Measurements from ENCODE around the gene MAPRE3. TPM values are rescaled to one million over a fixed set of nuclear protein-coding genes. Genes with fewer than 3 reads are reported as not detected.

Gene MAPRE3
- total RNA-seq, 1 donor: 5.3 TPM

GRCh38 chr2:27009083-27009482, 38.6 kb downstream of the MAPRE3 start:
- H3K4me3 ChIP-seq (ENCODE audit: low read depth, low read length): no peak overlapping the region
- DNase-seq (ENCODE audit: low read depth): peak; percentile 28
- no peak for TF ChIP-seq CTCF (IDR thresholded peaks at IDR 0.05; ENCODE audit: insufficient read depth, low read length)

DNA sequence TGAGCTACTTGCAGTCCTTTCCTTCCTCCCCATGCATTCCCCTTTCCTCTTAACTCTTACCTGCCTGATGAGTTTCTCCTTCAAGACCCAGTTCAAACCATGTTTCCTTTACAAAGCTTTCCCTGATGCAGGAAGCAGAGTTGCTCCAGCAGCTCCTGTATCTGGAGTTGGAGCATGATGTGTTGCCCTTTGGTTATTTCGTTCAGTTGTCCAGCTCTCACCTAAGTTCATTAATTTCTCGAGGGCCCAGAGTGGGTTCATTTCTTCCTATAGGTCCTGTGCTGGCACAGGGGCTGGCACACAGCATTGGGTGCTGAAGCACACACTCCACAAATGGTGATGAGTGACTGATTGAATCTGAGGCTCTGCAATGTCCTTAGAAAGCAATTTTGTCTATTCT, 39.3 kb downstream of the MAPRE3 start:
- no peak for TF ChIP-seq CTCF (IDR thresholded peaks at IDR 0.05; ENCODE audit: insufficient read depth, low read length)

DNA sequence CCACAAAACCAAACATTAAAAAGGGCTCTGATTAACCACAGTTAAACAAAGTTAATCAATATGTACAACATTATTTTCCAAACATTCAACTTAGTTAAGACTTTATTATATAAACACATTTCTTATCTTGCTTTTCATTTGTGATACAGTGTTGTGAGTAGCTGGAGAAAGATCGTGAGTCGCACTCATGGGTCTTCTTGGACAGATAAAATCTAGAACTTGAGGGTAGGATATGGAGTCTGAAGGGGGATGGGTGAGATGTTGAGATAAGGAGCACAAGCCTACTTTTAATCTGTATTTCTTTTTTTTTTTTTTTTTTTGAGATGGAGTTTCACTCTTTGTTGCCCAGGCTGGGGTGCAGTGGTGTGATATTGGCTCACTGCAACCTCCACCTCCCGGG, 39.7 kb downstream of the MAPRE3 start:
- no peak for TF ChIP-seq CTCF (IDR thresholded peaks at IDR 0.05; ENCODE audit: insufficient read depth, low read length)
- no peak overlapping the region for H3K4me3 ChIP-seq (ENCODE audit: low read depth, low read length)
- DNase-seq (ENCODE audit: low read depth): peak; percentile 65

More for the DNA sequence above, 39.3 kb downstream of the MAPRE3 start:
- no peak for DNase-seq (ENCODE audit: low read depth)
- no peak overlapping the region for H3K4me3 ChIP-seq (ENCODE audit: low read depth, low read length)

DNA sequence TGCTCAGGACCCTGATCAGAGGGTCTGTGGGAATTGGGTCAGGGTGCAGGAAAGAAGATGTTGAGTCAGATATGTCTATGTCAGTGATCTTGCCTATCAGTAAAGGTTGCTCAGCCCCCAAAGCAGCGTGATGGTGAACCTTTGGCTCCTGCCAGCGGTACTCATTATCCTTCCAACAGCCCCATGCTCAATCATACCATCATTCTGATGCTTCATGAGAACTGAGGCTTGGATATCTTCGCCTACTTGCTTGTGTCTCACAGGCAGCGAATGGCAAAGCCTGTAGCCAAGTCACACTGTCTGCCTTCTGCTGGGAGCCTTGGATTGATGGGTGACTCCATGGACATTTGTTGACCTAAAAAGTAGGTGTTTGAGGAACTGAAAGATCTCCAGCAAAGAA, 43.3 kb downstream of the MAPRE3 start:
- no peak for TF ChIP-seq CTCF (IDR thresholded peaks at IDR 0.05; ENCODE audit: insufficient read depth, low read length)
- no peak for DNase-seq (ENCODE audit: low read depth)
- no peak overlapping the region for H3K4me3 ChIP-seq (ENCODE audit: low read depth, low read length)

- no peak for DNase-seq (ENCODE audit: low read depth)
- no peak for TF ChIP-seq CTCF (IDR thresholded peaks at IDR 0.05; ENCODE audit: insufficient read depth, low read length)
- no peak overlapping the region for H3K4me3 ChIP-seq (ENCODE audit: low read depth, low read length)
These were observed 44.5 kb downstream of the MAPRE3 start for GRCh38 chr2:27014771-27015433.

- no peak overlapping the region for H3K4me3 ChIP-seq (ENCODE audit: low read depth, low read length)
- DNase-seq (ENCODE audit: low read depth): peak; percentile 87
- peak; percentile 72 for TF ChIP-seq CTCF (IDR thresholded peaks at IDR 0.05; ENCODE audit: insufficient read depth, low read length)
These were observed 46.4 kb downstream of the MAPRE3 start for GRCh38 chr2:27016801-27017325.

- DNase-seq (ENCODE audit: low read depth): no peak
- no peak overlapping the region for H3K4me3 ChIP-seq (ENCODE audit: low read depth, low read length)
- TF ChIP-seq CTCF (IDR thresholded peaks at IDR 0.05; ENCODE audit: insufficient read depth, low read length): no peak
These were observed 47.7 kb downstream of the MAPRE3 start for GRCh38 chr2:27018142-27018541.
